Glomerular endothelial cell (primary cell): ENCODE measurements around the gene TSPOAP1. TPM values are rescaled to one million over a fixed set of nuclear protein-coding genes. Genes with fewer than 3 reads are reported as not detected.

ENCODE experiments used
- DNase-seq: peaks from one replicate; pipeline ENCODE4 v3.0.0-alpha.2; 2011; ENCODE audit warnings: low read depth, low spot score; ENCODE audit errors: extremely low read depth
- total RNA-seq: library from RNA; depleted of rRNA; stranded (reverse); fragments of >200 nt; gene quantifications from 2 replicates; pipeline ENCODE4 v1.2.3, GENCODE V29; 2015

Gene TSPOAP1
- total RNA-seq, 1 donor from 2014 or later, result 0.06 TPM

DNA sequence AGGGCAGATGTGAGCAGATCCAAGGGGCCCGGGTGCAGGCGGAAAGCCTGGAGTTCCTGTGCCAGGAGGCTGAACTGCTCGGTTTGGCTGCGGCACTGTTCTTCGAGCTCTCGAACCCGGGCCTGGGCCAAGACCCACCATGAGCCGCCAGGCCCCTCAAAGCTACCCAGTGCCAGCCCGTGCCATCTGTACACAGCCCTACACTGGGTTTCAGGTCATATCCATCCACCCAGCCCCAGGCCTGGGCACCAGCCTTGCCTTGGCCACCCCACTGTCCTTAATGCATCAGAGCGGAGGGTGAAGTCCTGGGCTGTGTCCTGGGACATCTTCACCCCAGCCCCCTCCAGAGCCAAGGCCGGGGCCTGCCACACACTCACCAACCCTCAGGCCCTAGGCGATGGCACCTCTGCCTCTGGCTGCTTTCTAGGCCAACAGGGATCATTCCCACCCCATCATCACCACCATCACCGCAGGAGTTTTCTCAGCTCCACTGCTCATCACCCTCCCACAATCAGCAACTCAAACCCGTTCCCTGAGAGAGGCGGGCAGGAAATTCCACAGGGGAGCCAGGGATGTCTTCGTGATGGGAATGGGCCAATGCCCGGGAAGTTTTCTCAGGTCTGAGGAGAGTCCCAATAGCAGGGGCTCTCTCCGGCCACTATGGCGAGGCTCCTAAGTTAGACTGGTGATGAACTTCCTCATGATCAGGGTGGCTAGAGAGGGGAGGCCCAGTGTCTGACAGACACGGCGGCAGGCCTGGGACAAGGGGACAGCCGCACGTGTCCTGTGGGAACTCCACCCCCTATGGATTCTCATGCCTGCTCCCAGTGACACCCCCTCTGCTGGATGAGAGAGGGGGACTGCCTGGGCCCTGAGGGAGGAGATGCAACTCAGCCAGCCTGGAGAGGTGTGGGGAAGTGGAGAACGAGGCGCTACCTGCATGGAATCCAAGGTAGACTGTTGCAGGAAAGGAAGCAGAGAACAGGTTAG lies 9.1 kb downstream of the TSPOAP1 start:
- DNase-seq, result no peak

DNA sequence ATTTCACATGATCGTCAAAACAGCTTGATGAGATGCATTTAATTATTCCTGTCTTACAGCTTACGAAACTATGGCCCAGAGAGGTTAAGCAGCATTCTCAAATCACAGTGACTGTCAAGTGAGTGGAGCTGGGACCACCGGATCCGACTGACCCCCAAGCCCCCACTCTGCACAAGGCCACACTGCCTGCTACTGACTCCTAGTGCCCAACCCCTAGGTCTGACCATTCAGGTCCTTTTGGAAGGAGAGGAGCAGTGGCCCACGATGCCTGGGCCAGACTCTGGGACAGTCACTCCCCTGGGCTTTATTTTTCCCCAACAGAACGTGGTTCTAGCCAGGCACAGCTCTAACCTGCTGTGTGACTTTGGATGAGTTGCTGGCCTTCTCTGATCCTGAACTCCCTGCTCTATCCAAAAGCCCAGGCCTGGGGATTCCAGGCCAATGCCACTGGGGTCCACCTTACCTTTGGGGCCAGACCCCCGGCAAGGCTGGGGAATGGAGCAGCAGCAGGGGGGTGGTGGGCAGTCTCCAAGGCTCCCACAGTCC lies 9.9 kb downstream of the TSPOAP1 start:
- no peak for DNase-seq

DNA sequence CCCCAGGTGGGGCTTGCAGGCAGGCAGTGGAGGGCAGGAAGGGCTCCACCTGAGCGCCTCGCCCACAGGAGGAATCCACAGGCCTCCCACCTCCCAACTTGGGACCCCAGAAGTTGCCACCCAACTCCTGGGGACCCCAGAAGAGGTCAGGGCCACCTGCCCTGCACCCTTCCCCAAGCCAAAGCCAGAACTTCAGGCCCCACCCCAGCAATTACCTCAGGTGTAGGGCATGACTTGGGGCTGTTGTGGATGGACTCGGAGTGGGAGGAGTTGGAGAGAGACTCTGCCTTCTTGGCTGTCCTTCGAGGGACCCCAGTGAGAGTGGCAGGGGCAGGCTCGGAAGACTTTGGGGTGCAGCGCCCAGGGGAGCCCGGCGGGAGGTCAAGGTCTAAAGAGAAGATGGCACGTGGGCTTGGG lies 10.5 kb downstream of the TSPOAP1 start:
- no peak for DNase-seq

DNA sequence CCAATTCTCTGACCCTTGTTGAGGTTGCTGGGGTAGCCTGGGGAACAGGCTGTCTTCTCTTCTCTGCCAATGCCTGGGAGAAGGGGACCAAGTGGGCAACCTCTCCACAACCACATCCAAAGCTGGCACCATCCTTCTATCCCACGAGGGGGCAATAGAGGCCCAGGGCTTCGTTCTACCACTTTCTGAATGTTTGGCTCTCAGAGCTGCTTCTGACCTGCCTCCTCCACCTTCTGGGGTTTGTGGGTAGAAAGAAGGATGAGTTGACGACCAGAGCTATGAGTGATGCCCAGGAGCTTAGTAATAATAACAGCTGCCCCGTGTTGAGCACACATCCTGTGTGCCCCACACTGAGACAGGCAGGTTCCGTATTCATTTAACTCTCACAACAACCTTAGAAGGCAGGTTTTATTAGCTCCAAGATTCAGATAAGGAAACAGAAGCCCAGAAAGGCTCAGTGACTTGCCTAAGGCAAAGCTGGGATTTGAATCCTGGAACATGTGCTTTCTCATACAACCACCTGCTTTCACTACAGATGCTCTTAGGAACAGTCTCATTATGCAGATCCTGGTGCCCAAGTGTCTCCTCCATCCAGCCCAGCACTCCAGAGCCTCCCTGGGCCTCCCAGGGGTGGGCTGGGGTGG lies 11.1 kb downstream of the TSPOAP1 start:
- no peak for DNase-seq

DNA sequence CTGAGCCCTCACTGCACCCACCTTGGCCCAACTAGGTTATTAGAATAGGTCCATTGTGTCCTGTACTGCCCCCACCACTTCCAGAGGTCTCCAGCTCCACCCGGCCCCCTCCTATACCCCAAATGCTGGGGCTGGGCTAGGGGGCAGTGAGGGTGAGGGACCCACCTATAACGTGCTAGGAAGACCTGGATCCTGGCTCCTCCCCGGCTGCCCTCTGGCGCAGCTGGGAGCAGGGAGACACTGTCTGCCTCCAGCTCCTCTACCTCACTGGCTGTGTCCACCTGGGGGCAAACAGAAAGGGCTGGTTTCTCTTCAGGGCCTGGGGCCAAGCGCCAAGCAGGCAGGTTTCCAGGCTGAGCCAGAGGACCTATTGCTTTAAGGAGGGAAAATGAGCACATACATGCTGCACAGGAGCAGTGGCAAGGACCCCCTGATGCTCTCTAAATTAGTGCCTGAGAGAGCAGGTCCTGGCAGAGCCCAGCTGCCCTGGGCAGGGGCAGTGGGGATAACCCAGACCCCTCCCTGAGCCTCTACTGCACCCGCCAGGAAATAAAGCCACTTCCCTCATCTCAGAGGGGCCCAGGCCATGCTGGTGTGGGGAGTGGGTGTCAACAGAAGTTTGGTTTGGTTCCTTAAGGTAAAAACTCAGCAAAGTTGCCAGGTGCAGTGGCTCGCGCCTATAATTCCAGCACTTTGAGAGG lies 12.2 kb downstream of the TSPOAP1 start:
- no peak for DNase-seq

DNA sequence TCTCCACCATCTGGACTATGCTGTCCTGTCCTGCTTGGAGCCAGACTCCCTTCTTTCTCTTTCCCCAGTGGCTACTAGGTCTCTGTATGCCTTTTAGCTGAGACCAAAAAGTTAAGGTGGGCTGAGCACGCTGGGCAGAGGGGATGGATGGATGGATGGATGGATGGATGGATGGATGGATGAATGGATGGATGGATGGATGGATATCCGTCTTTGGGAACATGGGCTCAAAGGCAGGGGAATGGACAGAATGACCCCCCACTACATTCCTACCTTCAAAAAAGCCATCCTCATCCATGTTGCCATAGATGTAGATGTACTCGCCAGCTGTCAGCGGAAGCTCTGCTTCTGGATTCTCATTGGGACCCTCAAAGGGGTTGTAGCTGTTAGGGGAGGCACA lies 12.8 kb downstream of the TSPOAP1 start:
- no peak for DNase-seq

DNA sequence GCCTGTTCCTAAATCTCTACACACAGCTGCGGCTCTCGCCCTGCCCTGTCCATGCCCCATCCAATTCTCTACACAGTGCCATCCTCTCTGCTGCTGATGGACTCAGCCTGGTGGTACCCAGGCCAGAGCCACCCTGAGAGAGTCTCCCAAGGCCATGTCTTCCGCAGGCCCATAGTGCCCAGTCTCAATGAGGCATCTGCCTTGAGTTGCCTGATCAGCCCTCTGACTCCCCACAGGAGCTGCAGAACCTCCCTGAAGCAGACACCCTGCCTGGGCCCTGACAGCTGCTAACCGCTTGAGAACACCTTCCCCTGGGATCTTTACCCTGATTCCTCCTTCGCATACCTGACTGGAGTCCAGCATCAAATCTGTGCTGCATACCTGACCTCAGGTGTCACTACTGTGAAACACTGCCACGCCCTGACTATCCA lies 13.3 kb downstream of the TSPOAP1 start:
- DNase-seq, result no peak

DNA sequence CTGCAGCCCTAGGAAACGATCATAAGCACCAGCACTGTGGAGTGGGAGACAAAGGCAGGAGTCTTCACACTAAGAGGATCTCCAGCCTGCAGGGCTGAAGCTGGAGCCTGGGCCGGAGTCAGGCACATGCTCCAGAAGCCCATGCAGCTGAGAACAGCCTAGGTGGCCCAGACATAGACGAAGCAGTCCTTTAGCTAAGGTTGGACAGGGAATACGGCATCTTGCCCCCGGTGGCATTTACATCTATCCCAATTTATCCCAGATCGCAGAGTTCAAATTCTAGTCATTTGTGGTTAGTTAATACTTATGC lies 13.9 kb downstream of the TSPOAP1 start:
- DNase-seq, result no peak

DNA sequence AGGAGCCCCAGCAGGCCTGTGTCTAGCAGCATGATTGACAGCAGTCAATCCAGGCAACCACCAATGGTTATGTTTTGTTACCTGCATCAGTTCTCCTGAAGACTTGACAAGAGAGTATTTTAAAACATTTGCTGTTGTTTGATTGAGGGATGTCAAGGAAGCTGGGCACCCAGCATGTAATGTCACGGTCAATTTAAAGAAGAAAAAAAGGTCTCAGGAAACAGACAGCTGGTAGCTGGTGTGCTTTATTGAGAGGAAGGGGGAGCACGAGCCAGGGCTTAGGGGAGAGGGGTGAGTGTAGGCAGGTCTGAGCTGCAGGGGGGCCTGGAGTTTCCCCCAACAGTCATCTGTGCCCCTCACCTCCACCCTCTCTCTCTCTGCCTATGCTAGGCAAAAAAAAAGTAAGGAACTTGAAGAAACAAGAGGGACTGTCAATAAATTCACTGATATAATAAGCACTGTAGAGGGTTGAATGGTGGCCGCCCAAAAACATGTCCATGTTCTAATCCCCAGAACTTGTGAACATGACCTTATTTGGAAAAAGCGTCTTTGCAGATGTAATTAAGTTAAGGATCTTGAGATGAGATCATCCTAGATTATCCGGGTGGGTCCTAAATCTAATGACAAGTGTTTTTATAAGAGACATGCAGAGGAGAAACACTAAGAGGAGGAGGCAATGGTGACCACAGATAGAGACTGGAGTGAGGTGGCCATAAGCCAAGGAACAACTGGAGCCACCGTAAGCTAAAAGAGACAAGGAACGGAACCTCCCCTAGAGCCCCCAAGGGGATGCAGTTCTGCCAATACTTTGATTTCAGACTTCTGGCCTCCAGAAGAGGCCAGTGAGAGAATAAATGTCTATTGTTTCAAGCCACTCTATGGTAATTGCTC lies 14.5 kb downstream of the TSPOAP1 start:
- DNase-seq, result no peak

DNA sequence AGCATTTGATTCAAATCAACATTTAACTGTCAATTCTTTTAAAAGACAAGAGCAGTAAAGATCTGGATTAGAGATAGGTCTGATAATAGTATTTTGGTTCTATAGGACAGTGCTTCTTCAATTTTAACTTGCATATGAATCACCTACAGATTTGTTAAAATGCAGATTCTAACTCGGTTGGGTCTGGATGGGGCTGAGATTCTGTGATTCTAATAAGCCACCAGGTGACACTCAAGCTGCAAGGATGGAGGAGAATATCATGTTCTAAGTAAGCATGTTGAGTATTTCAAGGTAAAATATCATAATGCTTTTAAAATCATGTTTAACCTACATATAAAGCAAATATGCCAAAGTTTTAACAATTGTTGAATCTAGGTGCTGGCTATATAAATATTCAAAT lies 15.8 kb downstream of the TSPOAP1 start:
- DNase-seq, result no peak

DNA sequence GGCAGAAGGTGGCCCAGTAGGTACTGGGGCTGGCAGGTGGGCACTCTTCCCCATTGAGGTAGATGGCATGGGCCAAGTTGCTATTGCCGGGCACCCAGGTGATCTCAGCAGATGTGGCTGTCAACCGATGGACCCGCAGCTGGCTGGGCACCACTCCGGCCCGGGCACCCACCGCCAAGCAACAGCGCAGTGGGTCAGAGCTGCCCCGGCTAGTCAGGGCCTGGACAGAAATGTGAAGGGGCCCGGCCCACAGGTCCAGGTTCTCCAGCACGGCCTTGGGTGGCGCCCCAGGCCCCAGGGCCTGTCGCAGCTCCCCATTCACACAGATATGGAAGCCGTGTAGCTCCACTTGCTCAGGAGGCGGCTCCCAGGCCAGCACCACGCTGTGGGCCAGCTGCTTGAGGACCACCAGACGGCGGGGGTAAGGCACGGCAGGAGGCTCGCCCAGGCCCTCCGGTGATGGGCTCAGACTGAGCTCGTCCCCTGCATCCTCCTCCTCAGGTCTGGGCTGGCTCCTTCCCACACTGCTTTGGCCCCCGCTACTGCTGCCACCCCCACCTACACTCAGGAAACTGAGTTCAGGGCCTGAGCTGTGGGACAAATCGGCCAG lies 16.5 kb downstream of the TSPOAP1 start:
- DNase-seq, result no peak

DNA sequence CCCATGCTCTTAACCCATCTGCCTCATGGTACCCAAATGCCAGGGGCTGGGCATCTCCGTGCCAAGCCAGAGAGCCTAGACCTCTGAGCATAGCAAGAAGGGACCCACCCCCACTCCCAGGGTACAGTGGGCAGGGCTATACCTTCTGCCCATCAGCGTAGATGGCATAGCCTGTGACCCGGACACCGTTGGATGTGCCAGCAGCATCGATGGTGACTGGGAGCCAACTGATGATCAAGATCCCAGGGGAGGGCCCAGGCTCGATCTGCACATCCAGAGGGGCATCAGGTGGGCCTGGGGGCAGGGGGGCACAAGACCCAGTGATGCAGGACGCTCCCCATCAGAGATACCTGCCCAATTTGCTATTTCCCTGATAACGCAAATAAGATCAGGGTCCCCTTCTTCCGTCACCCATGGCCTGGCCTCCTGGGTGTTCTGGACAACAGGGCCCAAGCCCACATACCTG lies 17.1 kb downstream of the TSPOAP1 start:
- DNase-seq, result no peak

DNA sequence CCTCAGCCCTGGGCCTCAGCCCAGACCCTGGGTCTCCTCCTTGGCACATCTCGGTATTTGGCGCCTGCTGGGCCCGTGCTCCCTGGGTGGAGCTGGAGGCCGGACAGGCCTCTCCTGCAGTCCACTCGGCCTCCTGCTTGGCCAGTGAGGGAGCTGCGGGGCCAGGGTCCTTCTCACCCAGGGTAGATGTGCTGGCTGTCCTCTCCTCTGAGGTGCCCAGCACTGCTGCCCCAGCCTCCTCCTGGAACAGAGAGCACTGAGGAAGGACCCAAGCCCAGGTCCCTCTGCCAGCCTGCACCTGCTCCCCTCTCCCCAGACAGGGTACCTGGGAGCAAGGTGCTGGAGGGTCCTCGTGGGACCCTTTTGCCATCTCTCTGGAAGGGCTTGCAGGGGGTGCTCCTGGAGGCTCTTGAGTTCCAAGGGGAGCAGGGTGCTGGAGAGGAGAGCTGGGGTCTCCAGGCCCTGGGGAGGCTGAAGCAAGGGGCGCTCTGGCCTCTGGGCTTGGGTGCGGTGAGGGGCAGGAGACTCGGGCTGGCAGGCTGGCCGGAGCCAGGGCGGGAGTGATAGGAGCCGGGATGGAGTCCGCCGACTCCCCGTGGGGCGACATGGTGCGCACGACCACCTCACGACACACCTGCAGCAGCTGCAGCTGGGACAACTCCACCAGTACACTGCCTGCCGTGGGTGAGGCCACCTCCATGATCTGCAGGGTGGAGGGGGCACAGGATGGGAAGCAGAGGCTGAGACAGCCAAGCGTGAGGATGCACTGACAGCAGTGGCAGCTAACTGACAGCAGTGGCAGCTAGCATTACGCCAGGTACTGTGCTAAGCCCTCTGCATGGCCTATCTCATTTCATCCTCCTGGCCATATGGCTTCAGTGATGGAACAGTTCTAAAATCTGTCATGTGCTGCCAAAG lies 17.8 kb downstream of the TSPOAP1 start:
- DNase-seq, result no peak

DNA sequence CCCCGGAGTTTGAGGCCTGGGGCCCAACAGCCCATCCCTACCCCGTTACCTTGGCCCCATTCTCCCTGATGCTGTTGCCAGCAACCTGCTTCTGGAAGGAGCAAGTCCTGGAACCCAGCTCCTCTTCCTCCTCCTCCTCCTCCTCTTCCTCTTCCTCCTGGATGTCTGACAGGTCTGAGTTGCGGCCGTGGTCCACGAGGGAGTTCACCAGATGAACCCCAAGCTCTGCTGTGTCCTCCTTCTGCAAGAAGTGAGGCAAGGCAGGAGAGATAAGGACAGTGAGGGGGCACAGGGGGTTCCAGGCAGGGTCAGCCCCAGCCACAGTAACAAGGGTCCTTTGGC lies 18.7 kb downstream of the TSPOAP1 start:
- DNase-seq, result no peak

DNA sequence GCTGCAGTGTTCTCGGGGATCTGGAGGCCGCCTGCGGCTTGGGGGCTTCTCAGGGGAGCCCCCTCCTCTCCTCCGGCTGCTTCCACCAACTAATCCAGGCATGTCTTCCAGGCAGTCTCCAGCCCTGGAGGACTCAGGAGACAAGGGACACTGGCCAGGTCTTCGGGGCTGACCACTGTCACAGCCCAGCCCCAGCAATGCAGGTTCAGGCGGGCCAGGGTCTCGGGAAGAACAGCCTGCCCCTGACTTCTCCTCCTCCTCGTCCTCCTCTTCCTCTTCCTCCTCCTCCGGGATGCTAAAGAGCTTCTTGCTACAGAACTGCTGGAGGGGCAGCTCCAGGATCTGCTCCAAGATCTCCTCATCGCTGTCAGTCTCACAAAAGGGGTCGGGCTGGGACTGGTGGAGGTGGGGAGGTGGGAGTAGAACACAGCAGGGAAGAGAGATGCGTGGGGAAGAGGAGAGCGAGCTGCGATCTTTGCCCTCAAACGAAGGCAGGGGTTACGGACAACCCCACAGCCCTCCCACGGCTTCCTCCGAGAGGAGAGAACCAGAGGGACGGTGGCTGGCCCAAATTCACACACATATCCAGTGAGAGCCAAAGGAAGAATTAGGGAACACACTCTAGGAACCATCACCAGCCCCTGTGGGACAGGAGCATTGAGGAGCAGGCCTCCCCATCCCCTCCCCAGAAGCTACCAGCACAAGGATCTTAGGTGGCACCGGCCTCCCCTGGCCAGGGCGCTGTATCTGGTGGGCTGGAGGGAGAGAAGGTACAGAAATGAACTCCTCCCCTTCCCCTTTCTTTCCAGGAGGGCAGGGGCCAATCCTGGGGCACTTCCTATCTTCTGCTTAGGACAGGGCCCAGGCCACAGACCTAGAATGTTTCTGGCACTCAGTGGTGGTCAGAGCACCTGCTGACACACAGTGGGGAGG lies 19.3 kb downstream of the TSPOAP1 start:
- no peak for DNase-seq

DNA sequence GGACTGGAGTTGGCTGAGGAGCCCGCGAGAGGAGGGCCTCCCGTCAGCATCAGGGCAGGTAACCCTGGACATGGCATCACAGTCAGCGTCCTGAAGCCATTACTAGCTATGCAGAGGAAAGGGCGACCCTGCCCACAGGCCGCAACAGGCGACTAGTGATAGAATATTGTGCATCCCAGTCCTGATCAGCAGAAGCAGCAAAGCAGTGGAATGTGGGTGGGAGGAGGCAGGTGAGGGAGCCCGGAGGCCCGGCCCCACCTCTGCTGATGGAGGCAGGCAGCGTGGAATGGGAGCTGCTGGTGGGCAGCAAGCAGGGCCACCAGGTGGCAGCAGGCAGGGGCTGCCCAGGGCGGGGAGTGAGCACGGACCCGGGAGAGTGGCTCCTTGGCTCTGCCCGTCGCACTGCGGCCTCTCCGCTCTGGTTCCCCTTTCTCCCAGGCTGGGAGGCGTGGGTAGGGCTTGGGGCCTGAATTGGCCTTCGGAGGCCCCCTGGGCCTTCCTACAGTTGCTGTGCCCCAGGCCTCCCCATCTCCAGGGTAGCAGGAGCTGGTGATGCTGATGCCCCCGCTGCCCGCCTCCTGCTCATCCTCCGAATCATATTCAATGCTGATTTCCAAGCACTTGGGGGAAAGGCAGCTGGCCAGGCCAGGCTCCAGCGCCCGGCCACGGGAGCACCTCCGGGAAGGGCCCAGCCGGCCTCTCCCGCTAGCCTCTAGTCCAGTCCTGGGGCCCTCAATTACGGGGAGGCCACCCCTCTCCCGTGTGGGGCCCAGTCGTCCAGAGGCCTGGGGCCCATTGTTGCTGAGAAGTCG lies 20.2 kb downstream of the TSPOAP1 start:
- DNase-seq, result no peak
